ENCODE data around the gene ZNF573. TPM values are rescaled to one million over a fixed set of nuclear protein-coding genes. Genes with fewer than 3 reads are reported as not detected.

The ZNF573 gene
- total and polyA plus RNA-seq, 2 of the 13 experiments (the other 11 are each of a cell fraction or from before 2014, with no cell fraction given): 3.1 to 9.3 TPM

GRCh38 chr19:37779127-37780005 lies at the start of gene ZNF573 (continued):
- TF ChIP-seq ZNF383 (CRISPR knock-in tag; IDR thresholded peaks at IDR 0.05; ENCODE audit: borderline replicate concordance): no peak
- TF ChIP-seq ZNF136 (CRISPR knock-in tag; IDR thresholded peaks at IDR 0.05; ENCODE audit: low read depth): peak; percentile 70; the same call in 1 of the 2 replicates
- TF ChIP-seq KLF9 (CRISPR knock-in tag; IDR thresholded peaks at IDR 0.05; ENCODE audit: low read depth): no peak
- TF ChIP-seq MXD3 (CRISPR knock-in tag; IDR thresholded peaks at IDR 0.05): no peak
- no peak for TF ChIP-seq POLR2AphosphoS2 (IDR thresholded peaks at IDR 0.05; ENCODE audit: low read depth, low read length)
- 0 out of 2 replicates have a peak, but pooled peaks have one; percentile 33 for TF ChIP-seq ZNF703 (CRISPR knock-in tag; IDR thresholded peaks at IDR 0.05; ENCODE audit: borderline replicate concordance)
- no peak for TF ChIP-seq JUNB (CRISPR knock-in tag; IDR thresholded peaks at IDR 0.05; ENCODE audit: borderline replicate concordance)
- no peak for TF ChIP-seq CBX1 (IDR thresholded peaks at IDR 0.05; ENCODE audit: low read depth)
- TF ChIP-seq ZNF878 (CRISPR knock-in tag; IDR thresholded peaks at IDR 0.05): no peak; the same call in 1 of the 2 replicates
- no peak for TF ChIP-seq ZNF362 (CRISPR knock-in tag; IDR thresholded peaks at IDR 0.05; ENCODE audit: borderline replicate concordance)
- TF ChIP-seq TAF15 (IDR thresholded peaks at IDR 0.05; ENCODE audit: low read depth, low read length, poor library complexity, severe bottlenecking): no peak
- TF ChIP-seq NCOA2 (CRISPR knock-in tag; IDR thresholded peaks at IDR 0.05): no peak
- TF ChIP-seq HINFP (CRISPR knock-in tag; IDR thresholded peaks at IDR 0.05; ENCODE audit: low read depth): no peak; the same call in 1 of the 2 replicates
- no peak for TF ChIP-seq STAT5B (CRISPR knock-in tag; IDR thresholded peaks at IDR 0.05)
- TF ChIP-seq ZSCAN29 (CRISPR knock-in tag; conservative IDR thresholded peaks at IDR 0.05): peak; percentile 84; the same call in 1 of the 2 replicates
- TF ChIP-seq SYNCRIP (IDR thresholded peaks at IDR 0.05; ENCODE audit: insufficient read depth, low read depth, low read length): no peak
- no peak for TF ChIP-seq CAMTA2 (CRISPR knock-in tag; IDR thresholded peaks at IDR 0.05; ENCODE audit: borderline replicate concordance)
- peak; percentile 10; the same call in 1 of the 2 replicates for TF ChIP-seq BRD4 (CRISPR knock-in tag; IDR thresholded peaks at IDR 0.05)
- no peak for TF ChIP-seq ZNF513 (CRISPR knock-in tag; conservative IDR thresholded peaks at IDR 0.05)
- TF ChIP-seq ZNF512 (CRISPR knock-in tag; IDR thresholded peaks at IDR 0.05): no peak
- TF ChIP-seq ZBTB42 (CRISPR knock-in tag; IDR thresholded peaks at IDR 0.05): no peak
- peak; percentile 57; the same call in 1 of the 2 replicates for TF ChIP-seq KAT7 (CRISPR knock-in tag; IDR thresholded peaks at IDR 0.05; ENCODE audit: borderline replicate concordance)
- no peak for TF ChIP-seq ZFP36 (IDR thresholded peaks at IDR 0.05; ENCODE audit: borderline replicate concordance, low read depth, low read length, partially characterized antibody)

Data from HepG2 (cell line).